Stimulated activated CD4-positive, alpha-beta T cell treated with anti-CD3 and anti-CD28 coated beads, Interleukin-4, amount 100 ng/mL, for 1 hour (primary cell): ENCODE measurements around the gene IGSF21.

Experiments used
- DNase-seq: peaks from one replicate; pipeline ENCODE4 v3.0.0-alpha.2; 2020

IGSF21 gene

GRCh38 chr1:18376661-18377060 is 269.1 kb downstream of the IGSF21 start:
- no peak for DNase-seq

GRCh38 chr1:18380288-18380687 is 272.7 kb downstream of the IGSF21 start:
- DNase-seq: no peak

GRCh38 chr1:18384059-18384458 is 276.5 kb downstream of the IGSF21 start:
- DNase-seq: no peak

GRCh38 chr1:18384471-18384870 is 276.9 kb downstream of the IGSF21 start:
- no peak for DNase-seq

GRCh38 chr1:18385239-18385790 is 277.7 kb downstream of the IGSF21 start:
- no peak for DNase-seq

- no peak for DNase-seq
Measured at GRCh38 chr1:18386591-18386990, 279.0 kb downstream of the IGSF21 start.

GRCh38 chr1:18387307-18387706 is 279.7 kb downstream of the IGSF21 start:
- DNase-seq: no peak

GRCh38 chr1:18390953-18391352 is 283.4 kb downstream of the IGSF21 start:
- no peak for DNase-seq

- DNase-seq: no peak
Measured at GRCh38 chr1:18394563-18395156, 287.1 kb downstream of the IGSF21 start.

- DNase-seq: no peak
Measured at GRCh38 chr1:18396247-18396980, 288.8 kb downstream of the IGSF21 start.

GRCh38 chr1:18397641-18398040 is 290.0 kb downstream of the IGSF21 start:
- DNase-seq: no peak

- no peak for DNase-seq
Measured at GRCh38 chr1:18398791-18399530, 291.4 kb downstream of the IGSF21 start.

GRCh38 chr1:18400347-18401102 is 292.9 kb downstream of the IGSF21 start:
- no peak for DNase-seq

- no peak for DNase-seq
Measured at GRCh38 chr1:18401921-18402320, 294.3 kb downstream of the IGSF21 start.

GRCh38 chr1:18404460-18404859 is 296.9 kb downstream of the IGSF21 start:
- no peak for DNase-seq

- no peak for DNase-seq
Measured at GRCh38 chr1:18407166-18408045, 299.8 kb downstream of the IGSF21 start.

GRCh38 chr1:18408656-18409370 is 301.2 kb downstream of the IGSF21 start:
- no peak for DNase-seq

GRCh38 chr1:18409609-18410237 is 302.1 kb downstream of the IGSF21 start:
- no peak for DNase-seq

GRCh38 chr1:18410407-18410806 is 302.8 kb downstream of the IGSF21 start:
- no peak for DNase-seq

- no peak for DNase-seq
Measured at GRCh38 chr1:18411321-18411720, 303.7 kb downstream of the IGSF21 start.
